Measurements from ENCODE around the gene BCL2L14.

- TF ChIP-seq POLR2A (IDR thresholded peaks at IDR 0.05; ENCODE audit: low read length) (no peak), GATA1 (IDR thresholded peaks at IDR 0.05; ENCODE audit: low read depth, low read length) (no peak)
Observed at GRCh38 chr12:12068751-12069150, 2.0 kb upstream of the BCL2L14 start.
